GM18858 (cell line): ENCODE measurements around the gene PRIM1.
A peak's percentile ranks its signal among the peaks of the same experiment; 100 is the strongest.
"Not testable (repeated sequence)": the region's sequence is repeated elsewhere in the genome, so short reads cannot be mapped to it uniquely, and the experiment has no call there.

Experiments
- ATAC-seq: cut with Tn5 transposase; IDR thresholded peaks from one replicate; pipeline ENCODE4 v1.9.1; 2021; ENCODE audit not compliant: unreplicated experiment

The PRIM1 gene

DNA sequence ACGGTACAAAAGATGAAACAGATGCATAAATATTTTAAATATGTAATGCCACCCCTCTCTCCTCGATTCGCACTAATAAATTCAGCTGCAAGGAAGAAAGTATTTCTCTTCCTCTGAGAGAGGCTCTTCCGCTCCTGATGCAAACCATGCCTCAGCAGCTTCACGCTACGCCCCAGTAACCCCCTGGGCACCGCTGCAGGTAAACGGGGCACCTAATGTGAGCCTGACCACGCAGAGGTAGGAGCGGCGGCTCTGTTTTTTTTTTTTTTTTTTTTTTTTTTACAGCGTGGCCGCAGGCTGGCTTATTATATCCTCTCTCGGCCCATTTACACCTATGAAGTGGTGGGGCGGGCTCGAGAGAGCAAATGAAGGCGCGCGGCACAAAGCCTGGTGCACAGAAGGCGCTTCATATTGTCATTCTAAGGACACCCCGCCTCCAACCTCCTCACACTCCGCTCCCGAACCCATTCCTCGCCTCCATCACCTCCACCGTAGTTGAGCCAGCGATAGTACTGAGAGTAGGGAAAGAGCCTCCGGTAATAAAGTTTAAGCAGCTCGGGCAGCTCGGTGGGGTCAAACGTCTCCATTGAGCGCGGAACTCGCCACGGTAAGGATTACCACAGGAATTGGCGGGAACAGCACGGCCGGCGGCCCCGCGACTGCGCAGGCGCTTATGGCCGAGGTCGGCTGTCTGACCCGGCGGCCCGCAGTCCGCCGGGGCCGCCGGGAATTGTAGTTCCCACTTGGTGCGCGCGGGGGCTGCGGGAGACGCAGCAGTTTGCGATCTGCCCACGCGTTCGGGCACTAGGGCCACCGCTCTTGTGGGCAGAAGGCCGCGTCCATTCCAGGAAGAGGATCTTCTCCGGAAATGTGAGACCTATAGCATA, at the start of gene PRIM1:
TSS of gene PRIM1 (minus strand) at position 612 of the 887 bp plus-strand sequence. CDS start at position 587, 25 bp downstream.
- peak; percentile 56 for ATAC-seq

DNA sequence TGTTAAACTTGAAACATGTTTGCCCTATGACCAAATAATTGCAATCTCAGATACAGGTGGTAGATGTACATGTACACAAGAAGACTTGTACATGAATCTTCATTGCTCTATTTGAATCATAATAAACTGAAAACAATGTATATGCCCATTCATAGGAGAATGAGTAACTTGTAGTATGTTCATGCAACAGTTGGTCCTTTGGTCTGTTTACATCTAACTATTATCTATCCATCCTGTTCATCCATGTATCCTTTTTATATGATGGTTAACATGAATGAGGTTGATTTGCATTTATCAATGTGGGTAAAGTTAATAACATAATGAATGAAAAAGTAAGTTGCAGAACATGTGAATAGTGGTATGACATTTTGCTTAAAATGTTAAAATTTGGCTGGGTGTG, 48.1 kb upstream of the PRIM1 start:
- ATAC-seq: no peak

DNA sequence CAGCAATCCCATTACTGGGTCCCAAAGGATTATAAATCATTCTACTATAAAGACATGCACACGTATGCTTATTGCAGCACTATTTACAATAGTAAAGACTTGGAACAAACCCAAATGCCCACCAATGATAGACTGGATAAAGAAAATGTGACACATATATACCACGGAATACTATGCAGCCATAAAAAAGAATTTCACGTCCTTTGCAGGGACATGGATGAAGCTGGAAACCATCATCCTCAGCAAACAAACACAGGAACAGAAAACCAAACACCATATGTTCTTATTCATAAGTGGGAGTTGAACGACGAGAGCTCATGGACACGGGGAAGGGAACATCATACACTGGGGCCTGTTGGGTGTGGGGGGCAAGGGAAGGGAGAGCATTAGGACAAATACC, 47.2 kb upstream of the PRIM1 start:
- ATAC-seq: not testable (repeated sequence)

DNA sequence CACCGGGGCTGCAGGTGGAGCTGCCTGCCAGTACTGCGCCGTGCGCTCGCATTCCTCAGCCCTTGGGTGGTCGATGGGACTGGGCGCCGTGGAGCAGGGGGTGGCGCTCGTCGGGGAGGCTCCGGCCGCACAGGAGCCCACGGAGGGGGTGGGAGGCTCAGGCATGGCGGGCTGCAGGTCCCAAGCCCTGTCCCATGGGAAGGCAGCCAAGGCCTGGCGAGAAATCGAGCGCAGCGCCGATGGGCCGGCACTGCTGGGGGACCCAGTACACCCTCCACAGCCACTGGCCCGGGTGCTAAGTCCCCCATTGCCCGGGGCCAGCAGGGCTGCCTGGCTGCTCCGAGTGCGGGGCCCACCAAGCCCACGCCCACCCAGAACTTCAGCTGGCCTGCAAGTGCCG, 43.7 kb upstream of the PRIM1 start:
- ATAC-seq: not testable (repeated sequence)

- ATAC-seq: not testable (repeated sequence)
Observed at GRCh38 chr12:56795046-56795562, 43.0 kb upstream of the PRIM1 start.

GRCh38 chr12:56793124-56793523, 41.0 kb upstream of the PRIM1 start:
- ATAC-seq: not testable (repeated sequence)

- no peak for ATAC-seq
Observed at GRCh38 chr12:56792678-56793077, 40.6 kb upstream of the PRIM1 start.

- ATAC-seq: not testable (repeated sequence)
Observed at GRCh38 chr12:56789429-56789828, 37.3 kb upstream of the PRIM1 start.

GRCh38 chr12:56787498-56787897, 35.4 kb upstream of the PRIM1 start:
- ATAC-seq: no peak

GRCh38 chr12:56785874-56786273, 33.8 kb upstream of the PRIM1 start:
- no peak for ATAC-seq

DNA sequence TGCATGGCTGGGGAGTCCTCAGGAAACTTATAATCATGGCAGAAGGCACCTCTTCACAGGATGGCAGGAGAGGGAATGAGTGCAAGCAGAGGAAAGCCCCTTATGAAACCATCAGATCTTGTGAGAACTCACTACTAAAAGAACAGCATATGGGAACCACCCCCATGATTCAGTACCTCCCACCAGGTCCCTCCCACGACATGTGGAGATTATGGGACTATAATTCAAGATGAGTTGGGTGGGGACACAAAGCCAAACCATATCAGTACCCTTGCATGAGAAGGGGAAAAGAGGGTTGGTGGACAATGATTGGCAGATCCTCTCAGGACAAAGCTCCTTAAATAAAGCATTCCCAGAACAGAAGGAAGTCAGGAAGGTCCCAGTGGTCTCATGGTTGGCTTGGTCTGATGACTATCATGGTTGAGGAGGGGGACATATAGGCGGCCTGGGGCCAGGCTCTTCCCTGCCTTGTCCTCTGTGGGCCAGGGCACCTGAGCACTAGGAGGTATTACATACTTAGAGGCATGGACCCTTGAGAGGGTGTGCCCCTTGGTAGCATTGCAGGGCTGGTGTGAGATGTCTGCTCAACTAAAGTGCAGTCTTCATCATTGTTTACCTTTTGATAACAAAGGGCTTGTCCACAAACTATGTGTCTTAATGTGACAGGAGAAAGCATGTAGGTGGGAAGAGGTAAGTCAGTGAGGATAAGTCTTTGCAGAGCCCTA, 33.2 kb upstream of the PRIM1 start:
- ATAC-seq: no peak

DNA sequence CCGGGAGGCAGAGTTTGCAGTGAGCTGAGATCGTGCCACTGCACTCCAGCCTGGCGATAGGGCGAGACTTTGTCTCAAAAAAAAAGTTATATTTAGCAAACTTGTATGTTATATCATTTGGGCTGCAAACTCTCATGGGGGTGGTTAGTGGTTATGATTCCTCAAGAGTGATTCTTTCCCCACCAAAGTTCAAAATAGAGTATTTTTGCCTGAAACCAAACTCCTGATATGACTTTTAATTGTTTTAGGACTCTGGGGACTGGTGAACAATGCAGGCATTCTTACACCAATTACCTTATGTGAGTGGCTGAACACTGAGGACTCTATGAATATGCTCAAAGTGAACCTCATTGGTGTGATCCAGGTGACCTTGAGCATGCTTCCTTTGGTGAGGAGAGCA, 29.6 kb upstream of the PRIM1 start:
- ATAC-seq: no peak

DNA sequence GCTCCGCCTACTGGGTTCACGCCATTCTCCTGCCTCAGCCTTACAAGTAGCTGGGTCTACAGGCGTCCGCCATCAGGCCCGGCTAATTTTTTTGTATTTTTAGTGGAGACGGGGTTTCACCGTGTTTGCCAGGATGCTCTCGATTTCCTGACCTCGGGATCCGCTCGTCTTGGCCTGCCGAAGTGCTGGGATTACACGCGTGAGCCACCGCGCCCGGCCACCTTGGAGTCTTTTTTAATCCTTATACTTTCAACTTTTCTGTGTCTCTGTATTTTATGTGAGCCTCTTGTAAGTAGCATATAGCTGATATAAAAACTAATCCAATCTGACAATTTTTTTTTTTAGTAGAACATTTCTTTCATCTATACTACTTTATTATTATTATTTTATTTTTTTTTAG, 26.6 kb upstream of the PRIM1 start:
- no peak for ATAC-seq

- no peak for ATAC-seq
Observed at GRCh38 chr12:56776654-56777053, 24.5 kb upstream of the PRIM1 start.

- no peak for ATAC-seq
Observed at GRCh38 chr12:56775638-56776037, 23.5 kb upstream of the PRIM1 start.

GRCh38 chr12:56773113-56773512, 21.0 kb upstream of the PRIM1 start:
- no peak for ATAC-seq

GRCh38 chr12:56772625-56773024, 20.5 kb upstream of the PRIM1 start:
- ATAC-seq: no peak

DNA sequence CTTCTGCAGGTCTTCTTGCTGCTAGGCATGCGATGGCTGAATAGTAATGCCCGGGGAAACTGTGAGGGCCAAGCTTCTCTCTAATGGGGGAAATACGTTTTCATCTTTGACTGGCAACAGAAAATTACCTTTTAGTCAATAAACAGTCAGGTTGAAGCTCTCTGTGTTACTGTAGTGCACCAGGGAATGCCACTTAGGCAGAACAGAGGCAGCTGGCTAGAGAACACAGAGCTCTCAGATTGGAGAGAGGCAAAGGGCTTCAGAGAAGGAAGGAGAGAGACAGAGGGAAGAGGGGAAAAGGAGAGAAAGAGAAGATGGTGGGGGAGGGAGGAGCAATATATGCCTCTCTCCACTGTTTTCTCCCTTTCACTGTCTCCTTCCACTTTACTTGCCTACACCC, 17.7 kb upstream of the PRIM1 start:
- ATAC-seq: no peak

DNA sequence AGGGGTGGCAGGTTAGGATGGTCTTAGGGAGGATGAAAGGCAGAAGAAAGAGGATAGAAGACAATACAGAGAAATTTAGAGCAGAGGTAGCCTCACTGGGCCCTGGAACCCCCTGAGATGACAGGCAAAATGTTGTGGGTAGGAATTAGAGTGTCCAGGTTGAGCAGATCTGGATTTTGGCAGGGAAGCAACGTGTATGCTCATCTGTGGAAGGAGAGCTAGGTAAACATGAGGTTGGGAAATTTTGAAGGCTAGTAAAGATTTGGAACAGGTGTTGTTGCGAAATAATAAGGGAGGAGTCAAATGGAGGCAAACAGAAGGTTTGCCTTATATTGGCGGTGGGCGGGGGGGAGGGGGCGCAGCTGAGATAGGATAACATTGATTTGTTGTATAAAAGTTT, 16.3 kb upstream of the PRIM1 start:
- ATAC-seq: no peak

DNA sequence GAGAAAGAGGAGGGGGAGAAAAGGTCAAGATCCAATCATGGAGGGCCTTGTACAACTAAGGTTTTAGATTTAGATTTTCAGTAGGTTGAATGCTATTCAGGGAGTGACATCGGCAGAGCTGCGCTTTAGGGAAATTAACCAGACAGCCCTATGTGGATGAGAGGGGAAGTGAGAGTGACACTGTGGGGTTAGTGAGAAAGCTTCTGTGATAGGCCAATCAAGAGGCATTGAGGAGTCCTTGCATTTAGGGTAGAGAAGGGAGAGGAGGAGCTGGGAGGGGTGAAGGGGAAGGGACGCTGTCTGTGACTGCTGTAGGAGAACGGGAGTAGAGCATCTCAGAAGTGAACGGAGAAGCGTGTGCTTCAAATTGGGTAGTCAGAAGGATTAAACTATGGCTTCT, 14.4 kb upstream of the PRIM1 start:
- ATAC-seq: peak; percentile 95

- ATAC-seq: no peak
Observed at GRCh38 chr12:56763753-56764657, 11.9 kb upstream of the PRIM1 start.
